SK-N-SH treated with all-trans-retinoic acid at 6 μM for 48 hours (cell line): ENCODE data around the gene HLF.

ENCODE experiments used
- ATAC-seq: fragments of 200-7000 bp; cut with Tn5 transposase; 3 replicates; pipeline ENCODE4 v1.9.1; 2020; ENCODE audit warnings: mild to moderate bottlenecking, moderate library complexity
- ARNTL ChIP-seq: fragments of 450-650 bp; formaldehyde crosslinking; IDR thresholded peaks from 2 replicates; pipeline ENCODE4 v1.5.0; 2020; ENCODE audit warnings: low read depth, mild to moderate bottlenecking, moderate library complexity, borderline replicate concordance
- BACH2 ChIP-seq: fragments of 250-450 bp; sonication (Bioruptor Pico); IDR thresholded peaks from 2 replicates; pipeline ENCODE4 v1.9.0; 2021; ENCODE audit warnings: mild to moderate bottlenecking, borderline replicate concordance
- CREB5 ChIP-seq: fragments of 250-450 bp; sonication (Bioruptor Pico); IDR thresholded peaks from 2 replicates; pipeline ENCODE4 v1.5.1; 2020; ENCODE audit warnings: low read depth, mild to moderate bottlenecking, moderate library complexity
- CSDC2 ChIP-seq: fragments of 250-450 bp; sonication (Bioruptor Pico); IDR thresholded peaks from 2 replicates; pipeline ENCODE4 v1.5.0; 2020; ENCODE audit warnings: mild to moderate bottlenecking, moderate library complexity
- CSRNP3 ChIP-seq: fragments of 250-450 bp; sonication (Bioruptor Pico); IDR thresholded peaks from 2 replicates; pipeline ENCODE4 v1.5.1; 2021; ENCODE audit warnings: mild to moderate bottlenecking, moderate library complexity
- ESRRG ChIP-seq: fragments of 250-450 bp; sonication (Bioruptor Pico); IDR thresholded peaks from 2 replicates; pipeline ENCODE4 v1.6.1; 2021; ENCODE audit warnings: mild to moderate bottlenecking
- OSR1 ChIP-seq: fragments of 250-450 bp; sonication (Bioruptor Pico); IDR thresholded peaks from 2 replicates; pipeline ENCODE4 v1.8.0; 2022; ENCODE audit warnings: moderate library complexity, mild to moderate bottlenecking, inconsistent platforms
- POU6F1 ChIP-seq: fragments of 250-450 bp; sonication (Bioruptor Pico); IDR thresholded peaks from 2 replicates; pipeline ENCODE4 v1.8.0; 2021; ENCODE audit warnings: low read depth, mild to moderate bottlenecking, moderate library complexity, borderline replicate concordance
- PPARA ChIP-seq: fragments of 250-450 bp; sonication (Bioruptor Pico); IDR thresholded peaks from 2 replicates; pipeline ENCODE4 v1.5.0; 2020; ENCODE audit warnings: mild to moderate bottlenecking, borderline replicate concordance
- SNAI2 ChIP-seq: fragments of 250-450 bp; sonication (Bioruptor Pico); IDR thresholded peaks from 2 replicates; pipeline ENCODE4 v1.5.0; 2020; ENCODE audit warnings: mild to moderate bottlenecking, moderate library complexity
- TCF4 ChIP-seq: fragments of 250-450 bp; sonication (Bioruptor Pico); IDR thresholded peaks from 2 replicates; pipeline ENCODE4 v1.8.0; 2021; ENCODE audit warnings: mild to moderate bottlenecking, moderate library complexity, borderline replicate concordance
- TOX ChIP-seq: fragments of 250-450 bp; sonication (Bioruptor Pico); IDR thresholded peaks from 2 replicates; pipeline ENCODE4 v1.8.0; 2021; ENCODE audit warnings: mild to moderate bottlenecking, moderate library complexity, borderline replicate concordance
- ZC3H10 ChIP-seq: fragments of 250-450 bp; sonication (Bioruptor Pico); IDR thresholded peaks from 2 replicates; pipeline ENCODE4 v1.5.1; 2021; ENCODE audit warnings: mild to moderate bottlenecking, moderate library complexity
- ZFP30 ChIP-seq: fragments of 450-650 bp; formaldehyde crosslinking; IDR thresholded peaks from 2 replicates; pipeline ENCODE4 v1.5.0; 2022; ENCODE audit warnings: mild to moderate bottlenecking, moderate library complexity
- ZNF565 ChIP-seq: fragments of 450-650 bp; formaldehyde crosslinking; conservative IDR thresholded peaks from 2 replicates; pipeline ENCODE4 v1.5.0; 2020; ENCODE audit warnings: low read depth, mild to moderate bottlenecking, moderate library complexity
- ZNF70 ChIP-seq: fragments of 450-650 bp; formaldehyde crosslinking; IDR thresholded peaks from 2 replicates; pipeline ENCODE4 v1.5.0; 2020; ENCODE audit warnings: mild to moderate bottlenecking, moderate library complexity
- ZNF8 ChIP-seq: fragments of 450-650 bp; formaldehyde crosslinking; IDR thresholded peaks from 2 replicates; pipeline ENCODE4 v1.5.0; 2020; ENCODE audit warnings: mild to moderate bottlenecking, moderate library complexity

The HLF gene

GRCh38 chr17:55284001-55284884 is 19.5 kb downstream of the HLF start:
- ATAC-seq = no peak
- TF ChIP-seq ZC3H10 = no peak
- TF ChIP-seq ZNF565 (CRISPR knock-in tag) = no peak
- no peak for TF ChIP-seq SNAI2
- TF ChIP-seq OSR1 (CRISPR knock-in tag) = no peak

- no peak for TF ChIP-seq CSRNP3
- no peak for TF ChIP-seq ZNF8 (CRISPR knock-in tag)
- no peak for TF ChIP-seq POU6F1 (CRISPR knock-in tag)
- no peak for TF ChIP-seq SNAI2
- TF ChIP-seq ZC3H10 = no peak
- TF ChIP-seq CSDC2 = no peak
- no peak for TF ChIP-seq CREB5 (CRISPR knock-in tag)
- no peak for TF ChIP-seq ZFP30 (CRISPR knock-in tag)
- no peak for TF ChIP-seq ZNF70 (CRISPR knock-in tag)
- peak; percentile 8; the same call in 2 of the 3 replicates for ATAC-seq
These were observed 20.2 kb downstream of the HLF start for GRCh38 chr17:55284944-55285339.

GRCh38 chr17:55285340-55286301 is 20.9 kb downstream of the HLF start:
- no peak for TF ChIP-seq PPARA (CRISPR knock-in tag)
- TF ChIP-seq BACH2 (CRISPR knock-in tag) = no peak
- peak; percentile 46; the same call in 1 of the 2 replicates for TF ChIP-seq ARNTL (CRISPR knock-in tag)
- no peak for TF ChIP-seq TCF4 (CRISPR knock-in tag)
- ATAC-seq = peak; percentile 74

GRCh38 chr17:55286681-55287589 is 22.2 kb downstream of the HLF start:
- TF ChIP-seq TOX (CRISPR knock-in tag) (no peak), CSDC2 (no peak), POU6F1 (CRISPR knock-in tag) (no peak), ZNF565 (CRISPR knock-in tag) (no peak), SNAI2 (no peak), BACH2 (CRISPR knock-in tag) (no peak), PPARA (CRISPR knock-in tag) (no peak), ESRRG (no peak), CSRNP3 (no peak), OSR1 (CRISPR knock-in tag) (no peak)
- ATAC-seq = peak; percentile 51
